Nephron (organoid): Measurements from ENCODE around the gene RIPK4.
"Not testable (repeated sequence)": the region's sequence is repeated elsewhere in the genome, so short reads cannot be mapped to it uniquely, and the experiment has no call there.

Source experiments
- H3K27ac Mint-ChIP-seq, 3 experiments: 2 replicates each; pipeline ENCODE4 v1.8.0; 2020; ENCODE audit warnings: mixed read lengths in 3 of 3, mild to moderate bottlenecking in 2 of 3, moderate library complexity in 1 of 3
- H3K27me3 Mint-ChIP-seq: 2 replicates; pipeline ENCODE4 v1.8.0; 2021; ENCODE audit warnings: low read depth, mild to moderate bottlenecking, moderate library complexity, mixed read lengths
- H3K36me3 Mint-ChIP-seq: 2 replicates; pipeline ENCODE4 v1.8.0; 2020; ENCODE audit warnings: low read depth, mixed read lengths
- H3K4me1 Mint-ChIP-seq: 2 replicates; pipeline ENCODE4 v1.8.0; 2020; ENCODE audit warnings: mixed read lengths
- H3K4me3 Mint-ChIP-seq, 3 experiments: 2 replicates each; pipeline ENCODE4 v1.8.0; 2020; ENCODE audit warnings: mild to moderate bottlenecking in 3 of 3, mixed read lengths in 3 of 3, moderate library complexity in 2 of 3
- H3K9me3 Mint-ChIP-seq: 2 replicates; pipeline ENCODE4 v1.8.0; 2020; ENCODE audit warnings: mixed read lengths
- TF ChIP-seq, protein P1 (sequence below), 3 experiments: fragments of 200-600 bp; sonication (generic); IDR thresholded peaks; one replicate each; pipeline ENCODE4 v1.5.0; 2021; ENCODE audit warnings: antibody characterized with exemption in 3 of 3; ENCODE audit not compliant: unreplicated experiment in 3 of 3

The RIPK4 gene

DNA sequence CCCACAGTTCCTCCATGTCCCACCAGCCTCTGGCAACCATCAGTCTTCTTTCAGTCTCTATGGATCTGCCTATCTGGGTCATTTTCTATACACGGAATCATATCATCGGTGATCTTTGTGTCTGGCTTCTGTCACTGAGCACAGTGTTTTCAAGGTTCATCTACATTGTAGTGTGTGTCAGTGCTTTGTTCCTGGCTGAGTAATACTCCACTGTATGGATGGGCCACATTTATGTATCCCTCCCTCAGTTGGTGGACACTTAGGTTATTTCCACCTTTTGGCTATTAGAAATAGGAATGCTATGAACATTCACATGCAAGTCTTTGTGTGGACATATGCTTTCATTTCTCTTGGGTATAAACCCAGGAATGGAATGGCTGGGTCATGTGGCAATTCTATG is 46.6 kb downstream of the RIPK4 start:
- Mint-ChIP-seq H3K36me3 (no peaks in the 10 kb centered on the region), H3K27me3 (peaks cover 26% of the 10 kb centered on the region), H3K9me3 (no peaks in the 10 kb centered on the region), H3K4me3 (no peak overlapping the region), H3K4me1 (no peaks in the 10 kb centered on the region), H3K27ac (no peak overlapping the region)
- TF ChIP-seq, protein P1, sequence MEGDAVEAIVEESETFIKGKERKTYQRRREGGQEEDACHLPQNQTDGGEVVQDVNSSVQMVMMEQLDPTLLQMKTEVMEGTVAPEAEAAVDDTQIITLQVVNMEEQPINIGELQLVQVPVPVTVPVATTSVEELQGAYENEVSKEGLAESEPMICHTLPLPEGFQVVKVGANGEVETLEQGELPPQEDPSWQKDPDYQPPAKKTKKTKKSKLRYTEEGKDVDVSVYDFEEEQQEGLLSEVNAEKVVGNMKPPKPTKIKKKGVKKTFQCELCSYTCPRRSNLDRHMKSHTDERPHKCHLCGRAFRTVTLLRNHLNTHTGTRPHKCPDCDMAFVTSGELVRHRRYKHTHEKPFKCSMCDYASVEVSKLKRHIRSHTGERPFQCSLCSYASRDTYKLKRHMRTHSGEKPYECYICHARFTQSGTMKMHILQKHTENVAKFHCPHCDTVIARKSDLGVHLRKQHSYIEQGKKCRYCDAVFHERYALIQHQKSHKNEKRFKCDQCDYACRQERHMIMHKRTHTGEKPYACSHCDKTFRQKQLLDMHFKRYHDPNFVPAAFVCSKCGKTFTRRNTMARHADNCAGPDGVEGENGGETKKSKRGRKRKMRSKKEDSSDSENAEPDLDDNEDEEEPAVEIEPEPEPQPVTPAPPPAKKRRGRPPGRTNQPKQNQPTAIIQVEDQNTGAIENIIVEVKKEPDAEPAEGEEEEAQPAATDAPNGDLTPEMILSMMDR (IDR thresholded peaks at IDR 0.05; ENCODE audit: unreplicated experiment in 3 of 3): no peak

DNA sequence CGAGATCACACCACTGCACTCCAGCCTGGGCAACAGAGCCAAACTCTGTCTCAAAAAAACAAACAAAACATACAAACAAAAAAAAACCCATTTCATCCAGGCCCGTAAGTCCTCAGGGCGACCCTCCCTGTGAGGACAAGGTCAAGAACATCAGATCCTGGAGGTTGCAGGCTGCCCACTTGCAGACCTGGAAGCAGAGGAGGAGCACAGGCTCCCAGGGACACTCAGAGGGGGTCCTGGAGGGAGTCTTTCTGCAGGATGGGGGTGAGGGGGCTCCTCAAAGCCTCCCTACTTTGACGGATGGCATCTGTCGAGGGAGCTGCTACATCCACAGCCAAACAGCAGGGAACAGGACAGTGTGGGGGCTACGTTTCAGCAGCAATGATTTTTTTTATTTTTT is 47.2 kb downstream of the RIPK4 start:
- Mint-ChIP-seq H3K4me3 (no peak overlapping the region), H3K27ac (no peak overlapping the region), H3K9me3 (no peaks in the 10 kb centered on the region), H3K4me1 (no peaks in the 10 kb centered on the region), H3K36me3 (no peaks in the 10 kb centered on the region), H3K27me3 (peaks cover 31% of the 10 kb centered on the region)
- TF ChIP-seq, protein P1 (IDR thresholded peaks at IDR 0.05; ENCODE audit: unreplicated experiment in 3 of 3): no peak

DNA sequence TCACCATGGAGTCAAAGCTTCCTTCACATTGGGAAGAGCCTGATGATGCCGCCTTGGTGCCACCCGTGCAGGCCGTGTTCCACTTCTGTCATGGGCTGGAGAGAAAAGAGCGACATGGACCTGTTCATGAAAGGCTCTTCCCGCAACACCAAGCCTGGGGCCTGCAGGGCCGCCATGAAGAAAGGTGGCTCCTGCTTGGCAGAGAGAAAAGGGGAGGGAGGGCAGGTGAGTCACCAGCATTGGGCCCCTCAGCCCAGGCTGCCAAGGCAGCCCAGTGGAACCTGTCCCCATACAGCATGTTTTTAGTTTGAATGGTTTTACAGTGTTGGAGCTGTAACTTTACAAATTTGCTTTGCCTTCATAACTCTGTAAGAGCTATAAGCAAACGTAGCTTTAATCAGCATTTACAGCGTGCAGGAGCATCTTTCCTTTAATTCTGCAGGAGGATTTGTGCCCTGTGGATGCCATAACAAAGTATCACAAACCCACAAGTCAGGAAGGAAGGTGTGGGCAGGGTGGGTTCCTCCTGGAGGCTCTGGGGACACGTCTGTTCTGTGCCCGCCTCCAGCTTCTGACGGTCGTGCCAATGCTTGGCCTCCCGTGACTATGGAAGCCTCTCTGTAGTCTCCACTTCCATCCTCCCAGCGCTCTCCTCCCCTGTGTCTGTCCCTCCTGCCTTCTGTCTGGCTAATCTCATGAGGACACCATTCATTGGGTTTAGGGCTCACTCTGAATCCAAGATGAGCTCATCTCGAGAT is 49.1 kb downstream of the RIPK4 start:
- TF ChIP-seq, protein P1 (IDR thresholded peaks at IDR 0.05; ENCODE audit: unreplicated experiment in 3 of 3): no peak
- Mint-ChIP-seq H3K36me3 (no peaks in the 10 kb centered on the region), H3K4me1 (peaks cover 1% of the 10 kb centered on the region), H3K27ac (no peak overlapping the region), H3K9me3 (no peaks in the 10 kb centered on the region), H3K27me3 (peaks cover 30% of the 10 kb centered on the region), H3K4me3 (no peak overlapping the region)

DNA sequence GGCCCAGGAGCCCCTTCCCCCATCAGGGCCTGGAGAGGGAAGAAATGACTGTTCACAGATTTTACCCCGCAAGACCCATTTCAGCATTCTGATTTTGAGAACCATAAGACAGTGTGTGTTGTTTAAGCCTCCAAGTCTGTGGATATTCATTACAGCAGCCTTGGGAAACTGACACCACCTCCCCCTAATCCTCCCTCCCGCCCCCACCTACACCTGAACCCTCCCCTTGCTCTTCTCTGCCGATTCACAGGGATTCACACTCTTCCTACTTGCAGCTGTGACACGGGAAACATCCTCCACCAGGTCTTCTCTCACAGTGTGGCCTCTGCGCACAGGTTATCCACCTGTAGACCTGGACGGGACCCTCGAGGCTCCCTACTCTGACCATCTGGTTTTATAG is 50.1 kb downstream of the RIPK4 start:
- peaks cover 36% of the 10 kb centered on the region for H3K27me3 Mint-ChIP-seq
- H3K27ac Mint-ChIP-seq: peak overlapping the region in 1 of 3 experiments; percentile 72

DNA sequence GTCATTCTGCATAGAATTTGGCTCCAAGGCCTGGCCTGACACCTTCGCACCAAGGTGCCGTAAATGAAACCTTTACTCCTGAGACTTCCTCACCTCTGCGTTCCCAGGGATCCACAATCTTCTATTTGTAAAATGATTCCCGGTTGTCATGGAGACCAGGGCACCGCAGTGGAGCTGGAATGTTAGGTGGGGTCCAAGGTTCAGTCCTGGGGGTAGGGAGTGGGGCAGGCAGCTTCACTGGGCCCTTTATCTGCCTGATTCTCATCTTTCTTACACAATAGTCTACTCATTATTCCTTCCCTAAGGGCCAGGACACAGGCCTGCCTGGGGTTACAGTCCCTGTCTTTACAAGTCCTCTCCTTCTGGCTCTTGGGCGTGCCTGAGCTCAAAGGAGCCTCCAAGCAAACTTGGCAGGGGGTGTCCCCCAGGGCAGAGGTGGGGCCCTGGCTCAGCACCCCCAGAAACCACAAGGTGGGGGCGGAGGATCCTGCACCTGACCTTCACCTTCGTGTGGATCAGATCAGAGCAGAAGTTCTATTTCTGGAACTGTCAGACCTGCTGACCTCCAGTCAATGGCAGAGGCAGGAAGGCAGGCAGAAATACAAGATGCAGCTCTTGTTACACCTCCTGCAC is 51.1 kb downstream of the RIPK4 start:
- H3K36me3 Mint-ChIP-seq: no peaks in the 10 kb centered on the region
- H3K9me3 Mint-ChIP-seq: no peaks in the 10 kb centered on the region
- no peak overlapping the region for H3K4me3 Mint-ChIP-seq
- peak overlapping the region in 2 of 3 experiments; percentile 30 to 72 for H3K27ac Mint-ChIP-seq
- peaks cover 46% of the 10 kb centered on the region for H3K27me3 Mint-ChIP-seq
- H3K4me1 Mint-ChIP-seq: peaks cover 10% of the 10 kb centered on the region
- TF ChIP-seq, protein P1 (IDR thresholded peaks at IDR 0.05; ENCODE audit: unreplicated experiment in 3 of 3): no peak

More for the DNA sequence above, 50.1 kb downstream of the RIPK4 start:
- Mint-ChIP-seq H3K4me3 (no peak overlapping the region), H3K9me3 (no peaks in the 10 kb centered on the region), H3K36me3 (no peaks in the 10 kb centered on the region), H3K4me1 (peaks cover 8% of the 10 kb centered on the region)
- TF ChIP-seq, protein P1 (IDR thresholded peaks at IDR 0.05; ENCODE audit: unreplicated experiment in 3 of 3): no peak

DNA sequence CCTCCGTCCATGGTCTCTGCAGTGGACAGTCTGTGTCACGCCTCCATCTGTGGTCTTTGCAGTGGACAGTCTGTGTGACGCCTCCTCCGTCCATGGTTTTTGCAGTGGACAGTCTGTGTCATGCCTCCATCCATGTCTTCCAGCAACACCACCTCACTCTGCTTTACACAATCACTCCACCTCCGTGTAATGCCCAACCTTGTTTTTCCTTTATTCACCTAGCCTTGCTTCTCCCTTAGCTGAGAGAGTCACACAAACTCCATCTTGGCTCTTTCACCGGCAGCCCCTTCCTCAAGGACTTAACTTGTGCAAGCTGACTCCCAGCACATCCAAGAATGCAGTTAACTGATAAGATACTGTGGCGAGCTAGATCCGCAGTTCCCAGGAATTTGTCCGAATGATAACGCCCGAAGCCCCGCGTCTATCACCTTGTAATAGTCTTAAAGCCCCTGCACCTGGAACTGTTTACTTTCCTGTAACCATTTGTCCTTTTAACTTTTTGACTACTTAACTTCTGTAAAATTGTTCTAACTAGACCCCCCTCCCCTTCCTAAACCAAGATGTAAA is 52.5 kb downstream of the RIPK4 start:
- not testable (repeated sequence) for H3K9me3 Mint-ChIP-seq, H3K4me1 Mint-ChIP-seq, H3K36me3 Mint-ChIP-seq
- Mint-ChIP-seq H3K4me3 (peak overlapping the region in 1 of 3 experiments; percentile 4), H3K27ac (peak overlapping the region in 2 of 3 experiments; percentile 24 to 72), H3K27me3 (peaks cover 54% of the 10 kb centered on the region)
